ENCODE data around the gene ZDHHC8.

Gene ZDHHC8

GRCh38 chr22:20191000-20191515, 59.5 kb downstream of the ZDHHC8 start:
- Histone ChIP-seq H3K27me3 (ENCODE audit: control insufficient read depth, insufficient read depth, low read length) (no peaks in the 10 kb centered on the region), H3K36me3 (ENCODE audit: control insufficient read depth, insufficient read depth, low read length) (no peaks in the 10 kb centered on the region), H3K27ac (ENCODE audit: low read depth, low read length) (no peak overlapping the region), H3K4me1 (ENCODE audit: control insufficient read depth, insufficient read depth, low read length) (no peaks in the 10 kb centered on the region), H3K4me3 (ENCODE audit: low read length) (no peak overlapping the region), H3K9ac (ENCODE audit: low read length) (no peak overlapping the region)

DNA sequence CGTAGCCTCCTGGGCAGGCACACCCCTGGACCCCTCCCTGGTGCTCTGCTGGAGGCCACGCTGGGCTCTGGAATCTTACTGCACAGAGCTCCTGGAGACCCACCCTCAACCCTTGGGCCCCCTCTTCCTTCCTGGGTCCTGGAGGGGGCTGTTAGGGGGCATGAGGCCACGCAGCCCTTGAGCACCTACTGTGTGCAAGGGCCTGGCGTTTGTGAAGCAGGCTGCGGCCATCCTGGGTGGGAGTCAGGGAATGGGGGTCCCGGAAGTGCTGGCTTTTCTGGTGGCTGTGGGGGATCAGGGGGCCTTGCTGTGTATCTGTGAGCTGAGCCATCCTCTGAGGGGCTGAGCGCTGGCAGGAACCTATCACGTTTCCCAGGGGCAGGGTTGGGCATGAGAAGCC, 60.2 kb downstream of the ZDHHC8 start:
- Histone ChIP-seq H3K4me3 (ENCODE audit: low read length) (no peak overlapping the region), H3K27ac (ENCODE audit: low read depth, low read length) (no peak overlapping the region), H3K36me3 (ENCODE audit: control insufficient read depth, insufficient read depth, low read length) (no peaks in the 10 kb centered on the region), H3K9ac (ENCODE audit: low read length) (no peak overlapping the region), H3K4me1 (ENCODE audit: control insufficient read depth, insufficient read depth, low read length) (no peaks in the 10 kb centered on the region), H3K27me3 (ENCODE audit: control insufficient read depth, insufficient read depth, low read length) (no peaks in the 10 kb centered on the region)

GRCh38 chr22:20192293-20192971, 60.8 kb downstream of the ZDHHC8 start:
- H3K4me1 ChIP-seq (ENCODE audit: control insufficient read depth, insufficient read depth, low read length): no peaks in the 10 kb centered on the region
- H3K36me3 ChIP-seq (ENCODE audit: control insufficient read depth, insufficient read depth, low read length): no peaks in the 10 kb centered on the region
- no peak overlapping the region for H3K27ac ChIP-seq (ENCODE audit: low read depth, low read length)
- H3K4me3 ChIP-seq (ENCODE audit: low read length): no peak overlapping the region
- no peaks in the 10 kb centered on the region for H3K27me3 ChIP-seq (ENCODE audit: control insufficient read depth, insufficient read depth, low read length)
- no peak overlapping the region for H3K9ac ChIP-seq (ENCODE audit: low read length)

GRCh38 chr22:20192972-20193760, 61.6 kb downstream of the ZDHHC8 start:
- no peaks in the 10 kb centered on the region for H3K4me1 ChIP-seq (ENCODE audit: control insufficient read depth, insufficient read depth, low read length)
- no peaks in the 10 kb centered on the region for H3K27me3 ChIP-seq (ENCODE audit: control insufficient read depth, insufficient read depth, low read length)
- no peaks in the 10 kb centered on the region for H3K36me3 ChIP-seq (ENCODE audit: control insufficient read depth, insufficient read depth, low read length)
- no peak overlapping the region for H3K27ac ChIP-seq (ENCODE audit: low read depth, low read length)
- no peak overlapping the region for H3K4me3 ChIP-seq (ENCODE audit: low read length)
- H3K9ac ChIP-seq (ENCODE audit: low read length): no peak overlapping the region

GRCh38 chr22:20193761-20194494, 62.3 kb downstream of the ZDHHC8 start:
- H3K36me3 ChIP-seq (ENCODE audit: control insufficient read depth, insufficient read depth, low read length): no peaks in the 10 kb centered on the region
- no peak overlapping the region for H3K4me3 ChIP-seq (ENCODE audit: low read length)
- H3K4me1 ChIP-seq (ENCODE audit: control insufficient read depth, insufficient read depth, low read length): no peaks in the 10 kb centered on the region
- no peak overlapping the region for H3K27ac ChIP-seq (ENCODE audit: low read depth, low read length)
- no peak overlapping the region for H3K9ac ChIP-seq (ENCODE audit: low read length)
- no peaks in the 10 kb centered on the region for H3K27me3 ChIP-seq (ENCODE audit: control insufficient read depth, insufficient read depth, low read length)

DNA sequence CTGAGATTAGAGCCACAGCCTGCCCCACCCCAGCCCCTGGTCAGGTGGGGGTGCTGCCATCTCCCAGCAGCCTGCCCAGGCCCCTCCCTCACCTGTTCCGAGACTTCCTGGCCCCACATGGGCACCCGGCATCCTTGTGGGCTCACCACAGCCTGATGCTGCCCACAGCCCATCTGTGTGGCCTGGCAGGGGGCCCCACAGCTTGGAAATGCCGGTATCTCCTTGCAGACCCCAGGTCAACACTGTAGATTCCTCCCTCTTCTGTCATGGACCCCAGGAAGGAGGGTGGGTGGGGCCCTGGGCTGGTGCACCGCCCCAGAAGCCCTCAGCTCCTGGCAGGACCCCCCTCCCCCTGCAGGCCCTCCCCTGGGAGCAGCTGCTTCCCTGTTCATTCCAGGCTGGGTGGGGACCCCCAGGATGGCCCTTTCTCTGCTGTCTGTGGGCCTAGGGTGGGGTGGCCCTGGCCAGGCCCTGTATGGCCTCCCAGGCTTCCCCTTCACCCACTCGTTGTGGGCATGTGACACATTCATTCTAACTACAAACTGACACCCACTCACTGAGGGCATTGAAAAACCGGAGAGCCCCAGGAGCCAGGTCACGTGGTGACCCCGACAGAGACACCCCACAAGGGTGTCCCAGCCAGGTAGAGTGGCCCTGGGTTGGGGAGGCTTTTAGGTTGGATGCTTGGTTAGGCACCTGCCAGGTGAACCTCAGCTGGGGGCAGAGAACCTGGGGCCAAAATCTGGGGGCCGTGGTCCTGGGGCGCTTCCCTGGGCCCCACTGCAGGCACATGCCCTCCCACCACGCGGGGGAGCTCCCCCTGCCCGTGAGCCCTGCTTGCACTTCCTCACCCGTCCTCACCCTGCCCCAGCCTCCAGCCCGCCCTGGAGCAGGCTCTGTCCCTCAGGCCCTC, 63.3 kb downstream of the ZDHHC8 start:
- H3K27ac ChIP-seq (ENCODE audit: low read depth, low read length): no peak overlapping the region
- H3K27me3 ChIP-seq (ENCODE audit: control insufficient read depth, insufficient read depth, low read length): no peaks in the 10 kb centered on the region
- no peaks in the 10 kb centered on the region for H3K4me1 ChIP-seq (ENCODE audit: control insufficient read depth, insufficient read depth, low read length)
- no peak overlapping the region for H3K9ac ChIP-seq (ENCODE audit: low read length)
- no peak overlapping the region for H3K4me3 ChIP-seq (ENCODE audit: low read length)
- no peaks in the 10 kb centered on the region for H3K36me3 ChIP-seq (ENCODE audit: control insufficient read depth, insufficient read depth, low read length)

GRCh38 chr22:20196094-20196842, 64.7 kb downstream of the ZDHHC8 start:
- Histone ChIP-seq H3K36me3 (ENCODE audit: control insufficient read depth, insufficient read depth, low read length) (no peaks in the 10 kb centered on the region), H3K27ac (ENCODE audit: low read depth, low read length) (no peak overlapping the region), H3K4me3 (ENCODE audit: low read length) (no peak overlapping the region), H3K4me1 (ENCODE audit: control insufficient read depth, insufficient read depth, low read length) (no peaks in the 10 kb centered on the region), H3K9ac (ENCODE audit: low read length) (no peak overlapping the region), H3K27me3 (ENCODE audit: control insufficient read depth, insufficient read depth, low read length) (no peaks in the 10 kb centered on the region)
